Measurements from ENCODE around the gene CTBP1. TPM values are rescaled to one million over a fixed set of nuclear protein-coding genes. Genes with fewer than 3 reads are reported as not detected.
"Not testable (repeated sequence)": the region's sequence is repeated elsewhere in the genome, so short reads cannot be mapped to it uniquely, and the experiment has no call there.

CTBP1 gene
- total RNA-seq, 1 experiment from 2014 or later, result 187 TPM

DNA sequence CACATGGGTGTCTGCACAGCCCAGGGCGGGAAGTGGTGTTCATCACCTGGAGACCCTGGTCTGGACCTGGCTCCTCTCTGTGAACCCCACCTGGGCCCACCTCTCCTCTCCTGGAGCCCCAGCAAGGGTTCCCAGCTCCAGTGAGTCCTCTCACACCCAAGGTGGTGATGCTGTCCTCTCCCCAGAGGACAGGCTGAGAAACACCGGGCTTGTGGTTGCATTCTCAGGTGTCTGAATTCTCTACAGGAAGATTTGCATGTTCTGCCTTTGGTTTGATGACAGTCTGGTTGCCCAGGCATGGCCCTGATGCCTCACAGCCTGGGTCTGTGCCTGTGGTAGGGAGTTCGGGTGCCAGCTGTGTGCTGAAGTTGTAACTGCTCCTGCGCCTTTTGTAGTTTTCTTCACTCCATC, 44.6 kb upstream of the CTBP1 start:
- DNase-seq (ENCODE audit: low spot score), result no peak
- Histone ChIP-seq H3K4me1 (ENCODE audit: insufficient read depth, low read length, poor library complexity, severe bottlenecking) (peaks cover 9% of the 10 kb centered on the region), H3K36me3 (ENCODE audit: insufficient read depth, low read length, poor library complexity, severe bottlenecking) (no peaks in the 10 kb centered on the region), H3K27ac (ENCODE audit: low read depth, low read length, poor library complexity, severe bottlenecking) (no peak overlapping the region), H3K9me3 (ENCODE audit: low read depth, low read length, poor library complexity, severe bottlenecking) (no peaks in the 10 kb centered on the region), H3K4me3 (ENCODE audit: low read depth, low read length, poor library complexity, severe bottlenecking) (no peak overlapping the region), H3K27me3 (replicated peaks; ENCODE audit: insufficient read depth, low read depth, low read length, poor library complexity) (no peaks in the 10 kb centered on the region)
- intact Hi-C loops (cut with micrococcal nuclease; ENCODE audit: unreplicated experiment), result no loop called here
- no TSS peak for BruUV-seq (replicated peaks)
- TF ChIP-seq, protein P1, sequence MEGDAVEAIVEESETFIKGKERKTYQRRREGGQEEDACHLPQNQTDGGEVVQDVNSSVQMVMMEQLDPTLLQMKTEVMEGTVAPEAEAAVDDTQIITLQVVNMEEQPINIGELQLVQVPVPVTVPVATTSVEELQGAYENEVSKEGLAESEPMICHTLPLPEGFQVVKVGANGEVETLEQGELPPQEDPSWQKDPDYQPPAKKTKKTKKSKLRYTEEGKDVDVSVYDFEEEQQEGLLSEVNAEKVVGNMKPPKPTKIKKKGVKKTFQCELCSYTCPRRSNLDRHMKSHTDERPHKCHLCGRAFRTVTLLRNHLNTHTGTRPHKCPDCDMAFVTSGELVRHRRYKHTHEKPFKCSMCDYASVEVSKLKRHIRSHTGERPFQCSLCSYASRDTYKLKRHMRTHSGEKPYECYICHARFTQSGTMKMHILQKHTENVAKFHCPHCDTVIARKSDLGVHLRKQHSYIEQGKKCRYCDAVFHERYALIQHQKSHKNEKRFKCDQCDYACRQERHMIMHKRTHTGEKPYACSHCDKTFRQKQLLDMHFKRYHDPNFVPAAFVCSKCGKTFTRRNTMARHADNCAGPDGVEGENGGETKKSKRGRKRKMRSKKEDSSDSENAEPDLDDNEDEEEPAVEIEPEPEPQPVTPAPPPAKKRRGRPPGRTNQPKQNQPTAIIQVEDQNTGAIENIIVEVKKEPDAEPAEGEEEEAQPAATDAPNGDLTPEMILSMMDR (conservative IDR thresholded peaks at IDR 0.05; ENCODE audit: low read depth, low read length), result no peak
- TF ChIP-seq EZH2 (IDR thresholded peaks at IDR 0.05; ENCODE audit: borderline replicate concordance, low read depth, low read length, poor library complexity, severe bottlenecking), result no peak
- POLR2A ChIA-PET (ENCODE audit: low non-redundant PET), result no interaction called here
- CTCF ChIA-PET, result no interaction called here

DNA sequence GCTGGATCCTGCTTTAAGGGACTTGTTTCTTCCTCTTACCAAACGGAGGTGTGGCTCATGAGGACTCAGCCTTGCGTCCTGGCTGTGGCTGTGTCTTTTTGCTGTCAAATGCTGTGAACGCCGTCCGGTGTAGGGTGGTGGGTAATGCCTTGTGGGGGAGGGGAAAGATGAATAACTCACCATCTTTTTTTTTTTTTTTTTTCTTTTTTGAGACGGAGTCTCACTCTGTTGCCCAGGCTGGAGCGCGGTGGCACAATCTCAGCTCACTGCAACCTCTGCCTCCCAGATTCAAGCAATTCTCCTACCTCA, 43.7 kb upstream of the CTBP1 start:
- H3K9me3 ChIP-seq (ENCODE audit: low read depth, low read length, poor library complexity, severe bottlenecking); H3K27me3 ChIP-seq (replicated peaks; ENCODE audit: insufficient read depth, low read depth, low read length, poor library complexity); intact Hi-C loops (cut with micrococcal nuclease; ENCODE audit: unreplicated experiment); DNase-seq (ENCODE audit: low spot score); BruUV-seq (replicated peaks); CTCF ChIA-PET; H3K4me3 ChIP-seq (ENCODE audit: low read depth, low read length, poor library complexity, severe bottlenecking); H3K27ac ChIP-seq (ENCODE audit: low read depth, low read length, poor library complexity, severe bottlenecking); H3K36me3 ChIP-seq (ENCODE audit: insufficient read depth, low read length, poor library complexity, severe bottlenecking); H3K4me1 ChIP-seq (ENCODE audit: insufficient read depth, low read length, poor library complexity, severe bottlenecking): not testable (repeated sequence)
- POLR2A ChIA-PET (ENCODE audit: low non-redundant PET), result interaction anchor here (0.6 kb wide), 1 partner anchor 100 kb away, joined by 10 read pairs; no protein-coding TSS in a partner anchor

DNA sequence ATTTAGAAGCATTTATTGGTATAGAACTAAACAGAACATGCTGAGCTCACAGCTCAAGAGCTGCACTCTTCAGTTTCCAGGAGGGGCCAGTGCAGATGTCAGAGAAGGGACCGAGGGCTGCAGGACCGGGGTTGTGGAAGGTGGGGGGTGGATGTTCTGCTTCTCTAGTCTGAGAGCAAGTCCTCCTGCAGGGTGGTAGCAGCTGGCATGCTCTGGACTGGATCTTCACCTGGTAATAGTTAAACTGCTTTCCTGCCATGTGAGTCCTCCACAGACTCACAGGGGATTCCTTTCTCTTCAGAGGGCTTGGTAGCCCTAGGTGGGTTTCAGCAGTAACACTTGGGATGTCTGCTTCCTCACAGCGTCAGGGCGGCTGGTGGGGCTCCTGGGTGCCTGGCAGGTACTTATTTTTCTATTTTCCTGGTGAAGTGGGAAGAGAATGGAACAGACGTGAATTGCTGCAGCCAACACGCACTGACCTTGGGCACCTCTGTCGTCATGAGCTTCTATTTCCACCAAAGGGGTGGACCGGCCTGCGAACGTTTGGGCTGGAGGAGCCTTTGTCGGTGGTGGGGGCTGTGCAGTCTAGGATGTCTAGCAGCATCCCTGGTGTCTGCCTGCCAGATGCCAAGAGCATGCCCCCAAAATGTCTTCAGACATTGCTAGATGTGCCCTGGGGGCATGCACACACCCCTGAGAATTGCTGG, 43.2 kb upstream of the CTBP1 start:
- ChIA-PET CTCF (no interaction called here), POLR2A (ENCODE audit: low non-redundant PET) (no interaction called here)
- H3K27me3 ChIP-seq (replicated peaks; ENCODE audit: insufficient read depth, low read depth, low read length, poor library complexity), result no peaks in the 10 kb centered on the region

More for the DNA sequence above, 43.2 kb upstream of the CTBP1 start:
- Histone ChIP-seq H3K36me3 (ENCODE audit: insufficient read depth, low read length, poor library complexity, severe bottlenecking) (no peaks in the 10 kb centered on the region), H3K4me1 (ENCODE audit: insufficient read depth, low read length, poor library complexity, severe bottlenecking) (peaks cover 9% of the 10 kb centered on the region), H3K27ac (ENCODE audit: low read depth, low read length, poor library complexity, severe bottlenecking) (no peak overlapping the region), H3K9me3 (ENCODE audit: low read depth, low read length, poor library complexity, severe bottlenecking) (no peaks in the 10 kb centered on the region), H3K4me3 (ENCODE audit: low read depth, low read length, poor library complexity, severe bottlenecking) (no peak overlapping the region)
- no peak for DNase-seq (ENCODE audit: low spot score)
- BruUV-seq (replicated peaks), result no TSS peak
- TF ChIP-seq EZH2 (IDR thresholded peaks at IDR 0.05; ENCODE audit: borderline replicate concordance, low read depth, low read length, poor library complexity, severe bottlenecking), result no peak
- TF ChIP-seq, protein P1 (conservative IDR thresholded peaks at IDR 0.05; ENCODE audit: low read depth, low read length), result no peak
- intact Hi-C loops (cut with micrococcal nuclease; ENCODE audit: unreplicated experiment), result no loop called here

All from A673 (cell line).